Activated naive CD4-positive, alpha-beta T cell treated with anti-CD3 and anti-CD28 coated beads, Interleukin-2, amount 10 ng/mL, durations not matched to agents 7 days and 5 days (primary cell): Measurements from ENCODE around the gene MYO5C.

ENCODE experiments used
- CTCF ChIA-PET: fragments of 350-600 bp; sonication (Branson Sonifier 250); formaldehyde crosslinking; loops from one replicate; lab custom pipeline; 2021; ENCODE audit warnings: antibody characterized with exemption; lab: Charles Lee
- DNase-seq: peaks from one replicate; pipeline ENCODE4 v3.0.0-alpha.2; 2020
- H3K27ac Mint-ChIP-seq: one replicate; pipeline ENCODE4 v1.8.0; 2021; ENCODE audit warnings: mild to moderate bottlenecking, moderate library complexity, mixed read lengths
- H3K27me3 Mint-ChIP-seq: one replicate; pipeline ENCODE4 v1.8.0; 2021; ENCODE audit warnings: mild to moderate bottlenecking, mixed read lengths
- H3K36me3 Mint-ChIP-seq: one replicate; pipeline ENCODE4 v1.8.0; 2021; ENCODE audit warnings: mixed read lengths
- H3K4me1 Mint-ChIP-seq: one replicate; pipeline ENCODE4 v1.8.0; 2021; ENCODE audit warnings: mixed read lengths
- H3K4me3 Mint-ChIP-seq: one replicate; pipeline ENCODE4 v1.8.0; 2021; ENCODE audit warnings: mild to moderate bottlenecking, moderate library complexity, mixed read lengths
- H3K9me3 Mint-ChIP-seq: one replicate; pipeline ENCODE4 v1.8.0; 2021; ENCODE audit warnings: mixed read lengths

The MYO5C gene

DNA sequence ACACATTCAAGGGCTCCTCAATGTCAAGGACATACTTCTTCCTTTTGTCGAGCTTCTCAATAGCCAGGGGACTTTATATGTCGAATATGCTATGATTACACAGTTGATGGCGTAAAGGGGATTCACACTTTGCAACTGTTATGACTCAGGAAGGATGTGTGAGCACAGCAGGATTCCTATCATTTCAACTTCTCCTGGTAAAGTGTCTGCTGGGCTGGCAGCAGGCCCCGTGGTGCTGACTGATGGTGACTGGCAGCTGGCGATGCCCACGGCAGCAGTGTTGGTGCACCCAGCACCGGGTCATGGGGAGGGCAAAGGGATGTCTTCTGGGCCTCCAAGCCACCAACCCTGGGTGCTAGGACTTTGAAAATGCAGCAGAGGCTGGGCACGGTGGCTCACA, 59.6 kb downstream of the MYO5C start:
- CTCF ChIA-PET: interaction anchor here (1.0 to 3.4 kb wide), 2 partner anchors 22 to 28 kb away, joined by 3 to 9 read pairs; no protein-coding TSS in a partner anchor
- no peak for DNase-seq
- H3K4me1 Mint-ChIP-seq: peaks cover 48% of the 10 kb centered on the region
- no peaks in the 10 kb centered on the region for H3K9me3 Mint-ChIP-seq
- no peak overlapping the region for H3K4me3 Mint-ChIP-seq
- no peaks in the 10 kb centered on the region for H3K27me3 Mint-ChIP-seq
- peaks cover 3% of the 10 kb centered on the region for H3K36me3 Mint-ChIP-seq
- peak overlapping the region; percentile 97 for H3K27ac Mint-ChIP-seq

DNA sequence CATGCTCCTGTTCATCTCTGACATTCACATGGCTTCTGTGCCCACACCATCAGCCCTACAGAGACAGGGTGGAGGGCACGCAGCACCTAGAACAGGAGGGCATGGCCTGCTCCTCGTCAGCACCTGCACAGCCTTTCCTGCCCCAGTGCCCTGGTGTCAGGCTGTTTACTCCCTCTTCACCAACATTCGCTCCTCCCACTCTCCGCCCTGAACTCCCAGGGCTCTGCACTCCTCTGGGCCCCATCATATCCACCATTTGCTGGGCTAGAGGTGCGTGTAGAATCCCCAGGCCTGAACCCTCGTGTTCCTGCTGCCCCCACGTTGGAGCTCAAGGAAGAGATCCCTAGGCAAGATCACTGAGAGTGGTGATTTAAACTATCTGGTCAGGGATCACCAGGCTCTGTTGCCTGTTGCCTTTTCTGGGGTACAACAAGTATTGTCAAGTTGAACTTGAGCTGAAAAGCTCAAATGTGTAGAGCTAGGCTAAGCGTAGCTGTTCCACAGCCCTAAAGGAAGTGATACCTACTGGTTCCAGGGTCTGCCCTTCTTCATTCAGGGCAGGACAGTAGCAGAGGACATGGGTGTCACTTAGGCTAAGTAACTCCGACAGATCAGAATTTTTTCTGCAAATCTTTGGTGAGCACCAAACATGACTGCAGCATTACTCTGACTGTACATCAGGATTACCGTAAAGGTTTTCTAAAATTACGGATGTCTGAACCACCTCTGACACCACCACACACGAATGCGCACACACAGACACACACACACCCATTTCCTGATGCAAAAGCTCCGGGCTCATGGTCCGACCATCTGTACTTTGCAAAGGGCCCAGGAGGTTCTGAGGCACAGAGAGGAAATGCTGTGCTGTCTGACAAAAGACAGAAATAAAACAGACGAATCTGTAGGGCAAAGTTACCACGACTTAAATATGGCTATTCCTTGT, 60.7 kb downstream of the MYO5C start:
- peak; percentile 65 for DNase-seq
- peak overlapping the region; percentile 97 for H3K27ac Mint-ChIP-seq
- CTCF ChIA-PET: interaction anchor here (1.0 to 3.4 kb wide), 2 partner anchors 21 to 26 kb away, joined by 3 to 9 read pairs; no protein-coding TSS in a partner anchor
- no peaks in the 10 kb centered on the region for H3K27me3 Mint-ChIP-seq
- peaks cover 45% of the 10 kb centered on the region for H3K4me1 Mint-ChIP-seq
- H3K36me3 Mint-ChIP-seq: peaks cover 3% of the 10 kb centered on the region
- no peaks in the 10 kb centered on the region for H3K9me3 Mint-ChIP-seq
- H3K4me3 Mint-ChIP-seq: no peak overlapping the region

DNA sequence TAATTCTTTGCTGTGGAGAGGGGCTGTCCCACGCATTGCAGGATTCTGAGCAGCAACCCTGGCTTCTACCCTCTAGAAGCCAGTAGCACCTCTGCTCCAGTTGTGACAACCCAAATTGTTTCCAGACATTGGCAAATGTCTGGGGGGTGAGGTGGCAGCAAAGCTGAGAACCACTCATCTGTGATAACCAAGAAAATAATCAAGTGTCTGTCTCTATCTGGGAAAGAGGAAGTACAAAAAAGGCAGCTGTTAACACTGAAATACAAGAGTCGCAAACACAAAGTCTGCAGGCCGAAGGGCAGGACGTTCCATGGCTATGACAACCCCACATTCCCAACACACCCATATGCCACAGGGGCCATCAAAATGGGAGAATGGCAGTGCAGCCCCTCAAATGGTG, 62.2 kb downstream of the MYO5C start:
- no peak for DNase-seq
- Mint-ChIP-seq H3K27ac (peak overlapping the region; percentile 97), H3K27me3 (no peaks in the 10 kb centered on the region), H3K9me3 (no peaks in the 10 kb centered on the region), H3K4me3 (no peak overlapping the region), H3K36me3 (peaks cover 3% of the 10 kb centered on the region), H3K4me1 (peaks cover 45% of the 10 kb centered on the region)
- CTCF ChIA-PET: interaction anchor here (0.6 to 3.4 kb wide), 4 partner anchors 10 to 260 kb away, joined by 3 to 9 read pairs (median 6); no protein-coding TSS in a partner anchor

DNA sequence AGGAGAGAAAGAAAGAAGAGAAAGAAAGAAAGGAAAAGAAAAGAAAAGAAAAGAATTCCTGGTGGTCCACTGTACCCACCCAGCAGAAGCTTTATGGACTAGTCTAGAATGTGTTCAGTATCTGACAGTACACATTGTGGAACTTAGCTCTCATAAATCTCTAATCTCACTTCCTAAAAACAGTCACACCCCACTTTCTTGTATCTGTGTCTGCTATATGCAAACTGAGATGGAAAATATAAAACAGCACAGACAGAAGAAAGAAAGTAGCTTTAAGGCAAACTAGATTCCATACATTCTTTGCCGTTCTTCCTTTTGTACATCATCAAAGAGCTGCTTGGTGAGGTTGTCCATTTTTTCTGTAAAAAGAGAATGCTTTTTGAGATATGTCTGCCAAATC, 63.3 kb downstream of the MYO5C start:
- DNase-seq: no peak
- H3K4me1 Mint-ChIP-seq: peaks cover 45% of the 10 kb centered on the region

DNA sequence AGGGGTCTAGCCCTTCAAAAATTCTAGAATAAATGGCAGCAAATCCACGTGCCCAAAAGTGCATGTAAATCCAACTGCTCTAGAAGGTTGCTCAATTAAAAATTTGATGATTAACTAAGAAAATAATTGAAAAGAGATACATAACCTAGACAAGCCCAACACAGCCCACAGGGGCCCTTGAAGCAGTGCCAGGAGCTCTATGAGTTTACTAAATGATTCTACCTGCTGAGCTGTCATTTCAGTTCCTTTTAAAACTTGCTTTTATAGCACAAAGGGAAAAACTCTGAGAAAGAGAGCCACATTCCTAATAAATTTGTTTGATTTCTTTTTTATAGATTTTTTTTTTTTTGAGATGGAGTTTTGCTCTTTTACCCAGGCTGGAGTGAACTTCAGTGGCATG, 65.5 kb downstream of the MYO5C start:
- Mint-ChIP-seq H3K27ac (no peak overlapping the region), H3K4me3 (no peak overlapping the region), H3K27me3 (no peaks in the 10 kb centered on the region), H3K36me3 (peaks cover 2% of the 10 kb centered on the region), H3K4me1 (peaks cover 33% of the 10 kb centered on the region), H3K9me3 (no peaks in the 10 kb centered on the region)
- no peak for DNase-seq
- CTCF ChIA-PET: interaction anchor here (0.8 to 5.5 kb wide), 4 partner anchors 13 to 504 kb away, joined by 3 to 35 read pairs (median 3); no protein-coding TSS in a partner anchor

More for the DNA sequence above, 63.3 kb downstream of the MYO5C start:
- CTCF ChIA-PET: interaction anchor here (0.7 to 1.6 kb wide), 2 partner anchors 15 to 46 kb away, joined by 3 to 4 read pairs; no protein-coding TSS in a partner anchor
- Mint-ChIP-seq H3K9me3 (no peaks in the 10 kb centered on the region), H3K36me3 (peaks cover 2% of the 10 kb centered on the region), H3K27ac (peak overlapping the region; percentile 45), H3K27me3 (no peaks in the 10 kb centered on the region), H3K4me3 (no peak overlapping the region)

DNA sequence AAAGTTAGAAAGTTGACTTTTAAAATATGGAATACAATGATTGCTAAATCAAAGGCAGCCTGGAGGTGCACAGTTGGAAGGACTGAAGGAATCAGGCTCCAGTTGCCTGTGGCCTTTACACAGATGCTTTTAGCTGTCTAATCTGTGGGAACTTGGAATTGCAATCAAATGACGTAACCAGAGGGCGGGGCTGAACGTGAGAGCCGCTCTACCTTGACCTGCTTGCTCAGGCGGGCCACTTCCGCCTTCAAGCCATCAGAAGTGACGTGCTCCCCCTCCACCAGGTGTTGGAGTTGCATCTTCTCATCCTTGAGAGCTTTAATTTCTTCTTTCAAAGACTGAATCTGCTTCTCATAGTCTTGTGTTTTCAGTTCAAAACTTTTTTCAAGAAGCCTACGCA, 66.7 kb downstream of the MYO5C start:
- H3K27me3 Mint-ChIP-seq: no peaks in the 10 kb centered on the region
- DNase-seq: no peak
- peaks cover 27% of the 10 kb centered on the region for H3K4me1 Mint-ChIP-seq
- no peak overlapping the region for H3K27ac Mint-ChIP-seq
- no peaks in the 10 kb centered on the region for H3K9me3 Mint-ChIP-seq
- no peaks in the 10 kb centered on the region for H3K36me3 Mint-ChIP-seq
- no peak overlapping the region for H3K4me3 Mint-ChIP-seq
- CTCF ChIA-PET: interaction anchor here (1.1 to 5.5 kb wide), 6 partner anchors 11 to 90 kb away, joined by 3 to 35 read pairs (median 6); no protein-coding TSS in a partner anchor

DNA sequence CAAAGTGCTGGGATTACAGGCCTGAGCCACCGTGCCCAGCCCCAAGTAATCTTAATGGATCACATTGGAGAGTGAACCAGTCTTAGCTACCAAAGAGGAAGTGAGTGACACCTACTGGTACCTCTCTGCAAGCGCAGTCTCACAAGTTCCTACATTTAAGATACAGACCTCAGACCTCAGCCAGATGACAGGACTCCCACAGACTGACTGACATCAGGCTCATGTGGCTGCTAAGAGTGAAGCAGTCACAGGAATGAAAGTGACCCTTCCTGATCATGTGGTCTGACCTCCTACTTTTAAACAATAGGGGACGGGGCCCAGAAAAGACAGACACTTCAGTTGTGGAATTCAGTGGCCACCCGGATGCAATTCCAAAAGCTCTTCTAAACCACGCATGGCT, 68.1 kb downstream of the MYO5C start:
- CTCF ChIA-PET: interaction anchor here (0.6 to 5.5 kb wide), 24 partner anchors 10 to 327 kb away, joined by 3 to 35 read pairs (median 4); no protein-coding TSS in a partner anchor
- DNase-seq: peak; percentile 82
- peaks cover 30% of the 10 kb centered on the region for H3K4me1 Mint-ChIP-seq
- H3K36me3 Mint-ChIP-seq: peaks cover 7% of the 10 kb centered on the region
- H3K9me3 Mint-ChIP-seq: no peaks in the 10 kb centered on the region
- no peak overlapping the region for H3K27ac Mint-ChIP-seq
- H3K4me3 Mint-ChIP-seq: no peak overlapping the region
- H3K27me3 Mint-ChIP-seq: no peaks in the 10 kb centered on the region

DNA sequence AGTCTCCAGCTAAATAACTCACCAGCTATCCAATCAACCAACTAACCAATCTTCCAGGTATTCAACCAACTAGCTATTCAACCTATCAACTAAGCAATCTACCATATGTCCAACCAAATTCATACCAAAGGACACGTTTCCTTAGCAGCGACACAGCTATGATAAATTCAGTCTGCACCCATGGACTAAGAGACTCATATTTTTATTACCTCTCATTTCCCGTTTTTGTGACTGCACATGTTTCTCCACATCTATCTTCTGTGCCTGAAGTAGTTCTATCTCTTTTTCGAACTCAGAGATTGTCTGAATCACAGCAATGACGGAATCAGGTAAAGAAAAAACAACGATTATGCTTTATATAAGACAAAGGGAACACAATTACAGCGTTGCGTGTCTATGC, 70.4 kb downstream of the MYO5C start:
- H3K27me3 Mint-ChIP-seq: no peaks in the 10 kb centered on the region
- peaks cover 17% of the 10 kb centered on the region for H3K36me3 Mint-ChIP-seq
- peaks cover 38% of the 10 kb centered on the region for H3K4me1 Mint-ChIP-seq
- no peak overlapping the region for H3K4me3 Mint-ChIP-seq
- H3K9me3 Mint-ChIP-seq: no peaks in the 10 kb centered on the region
- DNase-seq: no peak
- CTCF ChIA-PET: interaction anchor here (0.8 to 5.5 kb wide), 9 partner anchors 8 to 510 kb away, joined by 3 to 35 read pairs (median 3); no protein-coding TSS in a partner anchor
- H3K27ac Mint-ChIP-seq: no peak overlapping the region

DNA sequence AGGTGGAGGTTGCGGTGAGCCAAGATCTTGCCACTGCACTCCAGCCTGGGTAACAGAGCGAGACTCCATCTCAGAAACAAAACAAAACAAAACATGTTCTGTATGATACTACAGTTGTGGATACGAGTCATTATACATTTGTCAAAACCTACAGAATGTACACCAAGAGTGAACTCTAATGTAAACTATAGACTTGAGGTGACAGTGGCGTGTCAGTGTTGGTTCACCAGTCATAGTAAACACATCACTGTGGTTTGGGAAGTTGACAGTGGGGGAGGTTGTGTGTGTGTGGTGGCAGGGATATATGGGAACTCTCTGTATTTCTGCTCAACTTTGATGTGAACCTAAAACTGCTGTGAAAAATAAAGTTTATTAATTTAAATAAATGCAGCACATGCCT, 71.4 kb downstream of the MYO5C start:
- no peaks in the 10 kb centered on the region for H3K9me3 Mint-ChIP-seq
- H3K4me3 Mint-ChIP-seq: no peak overlapping the region
- no peak overlapping the region for H3K27ac Mint-ChIP-seq
- CTCF ChIA-PET: interaction anchor here (0.8 to 1.0 kb wide), 3 partner anchors 16 to 146 kb away, joined by 3 read pairs; no protein-coding TSS in a partner anchor
- H3K27me3 Mint-ChIP-seq: no peaks in the 10 kb centered on the region
- H3K36me3 Mint-ChIP-seq: peaks cover 17% of the 10 kb centered on the region
- DNase-seq: no peak
- peaks cover 45% of the 10 kb centered on the region for H3K4me1 Mint-ChIP-seq

DNA sequence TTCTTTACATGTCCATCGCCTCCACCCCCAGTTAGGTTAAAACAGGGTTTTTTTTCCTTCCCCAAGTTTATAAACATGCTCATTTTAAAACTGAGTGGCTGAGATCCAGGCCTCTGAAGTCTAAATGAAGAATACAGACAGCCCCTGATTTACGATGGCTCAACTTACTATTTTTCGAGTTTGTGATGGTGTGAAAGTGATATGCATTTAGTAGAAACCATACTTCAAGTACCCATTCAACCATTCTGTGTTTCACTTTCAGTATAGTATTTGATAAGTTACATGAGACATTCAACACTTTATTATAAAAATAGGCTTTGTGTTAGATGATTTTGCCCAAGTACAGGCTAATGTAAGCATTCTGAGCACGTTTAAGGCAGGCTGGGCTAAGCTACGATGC, 73.9 kb downstream of the MYO5C start:
- CTCF ChIA-PET: interaction anchor here (0.9 to 2.1 kb wide), 3 partner anchors 8 to 59 kb away, joined by 4 to 9 read pairs (median 9); no protein-coding TSS in a partner anchor
- Mint-ChIP-seq H3K9me3 (no peaks in the 10 kb centered on the region), H3K27ac (peak overlapping the region; percentile 89), H3K4me1 (peaks cover 48% of the 10 kb centered on the region), H3K4me3 (peak overlapping the region; percentile 82), H3K36me3 (peaks cover 17% of the 10 kb centered on the region), H3K27me3 (no peaks in the 10 kb centered on the region)
- no peak for DNase-seq

DNA sequence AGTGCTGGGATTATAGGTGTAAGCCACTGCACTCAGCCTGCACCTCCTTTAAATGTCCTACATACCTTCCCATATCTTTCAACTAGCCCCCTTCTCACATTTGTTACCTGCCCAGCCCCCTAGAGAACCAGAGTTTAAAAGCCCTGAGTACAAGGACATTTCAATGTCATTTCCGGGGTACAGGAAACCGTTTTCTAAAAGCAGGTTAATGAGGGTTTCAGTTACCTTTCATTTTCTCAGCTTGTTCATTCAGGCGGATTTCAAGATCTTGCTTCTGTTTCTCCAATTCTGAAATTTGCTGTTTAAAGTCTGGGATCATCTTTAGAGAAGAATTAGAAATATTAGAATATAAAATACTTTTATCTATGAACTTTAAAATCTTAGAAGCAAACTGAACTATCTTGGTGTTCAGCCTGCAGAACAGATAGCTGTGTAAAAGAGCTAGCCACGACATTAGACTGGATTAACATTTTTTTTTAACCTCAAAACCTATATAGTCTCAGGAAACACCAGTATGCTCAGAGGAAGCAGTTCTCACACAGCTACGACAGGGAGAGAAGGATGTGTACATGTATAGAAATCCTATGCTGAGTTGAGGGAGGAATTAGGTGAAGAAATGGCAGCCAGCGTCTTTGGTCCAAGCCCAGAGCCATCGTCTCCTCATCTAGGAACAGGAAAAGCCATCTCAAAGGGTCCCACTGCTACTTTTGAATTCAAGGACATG, 74.5 kb downstream of the MYO5C start:
- CTCF ChIA-PET: interaction anchor here (0.9 to 1.7 kb wide), 2 partner anchors 13 to 58 kb away, joined by 4 to 9 read pairs; no protein-coding TSS in a partner anchor
- no peak for DNase-seq
- no peaks in the 10 kb centered on the region for H3K9me3 Mint-ChIP-seq
- H3K27ac Mint-ChIP-seq: peak overlapping the region; percentile 89
- peaks cover 48% of the 10 kb centered on the region for H3K4me1 Mint-ChIP-seq
- no peaks in the 10 kb centered on the region for H3K27me3 Mint-ChIP-seq
- H3K36me3 Mint-ChIP-seq: peaks cover 17% of the 10 kb centered on the region
- peak overlapping the region; percentile 82 for H3K4me3 Mint-ChIP-seq

DNA sequence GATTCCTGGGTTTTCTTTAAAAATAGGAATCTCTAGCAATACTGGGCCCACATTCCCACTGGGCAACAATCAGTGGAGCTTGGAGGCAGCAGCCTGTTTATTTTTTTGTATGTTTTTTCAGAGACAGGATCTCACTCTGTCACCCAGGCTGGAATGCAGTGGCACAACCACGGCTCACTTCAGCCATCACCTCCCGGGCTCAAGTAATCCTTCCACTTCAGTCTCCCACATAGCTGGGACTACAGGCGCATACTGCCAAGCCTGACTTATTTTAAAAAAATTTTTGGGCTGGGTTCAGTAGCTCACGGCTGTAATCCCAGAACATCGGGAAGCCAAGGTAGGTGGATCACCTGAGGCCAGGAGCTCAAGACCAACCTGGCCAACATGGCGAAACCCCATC, 75.4 kb downstream of the MYO5C start:
- CTCF ChIA-PET: interaction anchor here (1.3 kb wide), 1 partner anchor 12 kb away, joined by 6 read pairs; no protein-coding TSS in a partner anchor
- Mint-ChIP-seq H3K27me3 (no peaks in the 10 kb centered on the region), H3K27ac (no peak overlapping the region)

DNA sequence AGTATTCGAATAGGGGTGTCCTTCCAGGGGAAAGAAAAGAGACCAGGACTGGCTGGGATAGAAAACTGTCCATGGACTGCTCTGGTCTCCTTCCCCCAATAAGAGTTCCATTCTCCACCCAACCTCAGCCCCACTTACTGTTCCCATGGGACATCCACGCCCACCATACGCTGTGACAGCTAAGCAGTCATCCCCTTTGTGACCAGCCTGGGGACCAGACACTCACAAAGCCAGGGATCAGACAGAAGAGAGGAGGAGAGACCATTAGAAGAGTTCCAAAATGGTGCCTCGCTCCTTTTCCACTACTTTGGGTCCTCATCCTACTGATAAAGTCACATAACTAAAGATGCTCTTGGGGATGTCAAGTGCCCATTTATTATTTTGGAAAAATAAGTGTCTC, 76.8 kb downstream of the MYO5C start:
- no peak overlapping the region for H3K27ac Mint-ChIP-seq
- CTCF ChIA-PET: interaction anchor here (1.4 to 3.3 kb wide), 2 partner anchors 8 to 140 kb away, joined by 3 to 35 read pairs; no protein-coding TSS in a partner anchor

More for the DNA sequence above, 75.4 kb downstream of the MYO5C start:
- Mint-ChIP-seq H3K9me3 (no peaks in the 10 kb centered on the region), H3K4me3 (no peak overlapping the region), H3K4me1 (peaks cover 48% of the 10 kb centered on the region), H3K36me3 (peaks cover 17% of the 10 kb centered on the region)
- no peak for DNase-seq

More for the DNA sequence above, 76.8 kb downstream of the MYO5C start:
- H3K27me3 Mint-ChIP-seq: no peaks in the 10 kb centered on the region
- peaks cover 17% of the 10 kb centered on the region for H3K36me3 Mint-ChIP-seq
- DNase-seq: no peak
- H3K4me3 Mint-ChIP-seq: no peak overlapping the region
- peaks cover 43% of the 10 kb centered on the region for H3K4me1 Mint-ChIP-seq
- H3K9me3 Mint-ChIP-seq: no peaks in the 10 kb centered on the region
